ENCODE measurements around the gene ARMH4.

ARMH4 gene

DNA sequence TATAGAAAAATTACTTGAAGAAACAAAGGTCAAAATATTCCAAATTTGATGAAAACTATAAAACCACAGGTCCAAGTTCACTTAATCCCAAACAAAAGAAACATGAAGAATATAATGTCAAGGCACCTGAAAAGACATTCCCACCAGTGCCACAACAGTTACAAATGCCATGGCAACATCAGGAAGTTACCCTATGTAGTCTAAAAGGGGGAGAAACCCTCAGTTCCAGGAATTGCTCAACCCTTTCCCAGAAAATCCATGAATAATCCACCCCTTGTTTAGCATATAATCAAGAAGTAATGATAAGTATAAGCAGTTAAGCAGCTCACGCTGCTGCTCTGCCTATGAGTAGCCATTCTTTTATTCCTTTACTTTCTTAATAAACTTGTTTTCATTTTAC lies 44.2 kb upstream of the ARMH4 start:
- DNase-seq (ENCODE audit: low read depth): no peak
- TF ChIP-seq, protein P1, sequence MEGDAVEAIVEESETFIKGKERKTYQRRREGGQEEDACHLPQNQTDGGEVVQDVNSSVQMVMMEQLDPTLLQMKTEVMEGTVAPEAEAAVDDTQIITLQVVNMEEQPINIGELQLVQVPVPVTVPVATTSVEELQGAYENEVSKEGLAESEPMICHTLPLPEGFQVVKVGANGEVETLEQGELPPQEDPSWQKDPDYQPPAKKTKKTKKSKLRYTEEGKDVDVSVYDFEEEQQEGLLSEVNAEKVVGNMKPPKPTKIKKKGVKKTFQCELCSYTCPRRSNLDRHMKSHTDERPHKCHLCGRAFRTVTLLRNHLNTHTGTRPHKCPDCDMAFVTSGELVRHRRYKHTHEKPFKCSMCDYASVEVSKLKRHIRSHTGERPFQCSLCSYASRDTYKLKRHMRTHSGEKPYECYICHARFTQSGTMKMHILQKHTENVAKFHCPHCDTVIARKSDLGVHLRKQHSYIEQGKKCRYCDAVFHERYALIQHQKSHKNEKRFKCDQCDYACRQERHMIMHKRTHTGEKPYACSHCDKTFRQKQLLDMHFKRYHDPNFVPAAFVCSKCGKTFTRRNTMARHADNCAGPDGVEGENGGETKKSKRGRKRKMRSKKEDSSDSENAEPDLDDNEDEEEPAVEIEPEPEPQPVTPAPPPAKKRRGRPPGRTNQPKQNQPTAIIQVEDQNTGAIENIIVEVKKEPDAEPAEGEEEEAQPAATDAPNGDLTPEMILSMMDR (conservative IDR thresholded peaks at IDR 0.05; ENCODE audit: control insufficient read depth, insufficient read depth, low read depth, low read length): no peak
- H3K4me3 ChIP-seq (ENCODE audit: control insufficient read depth, low read depth, low read length): no peak overlapping the region

DNA sequence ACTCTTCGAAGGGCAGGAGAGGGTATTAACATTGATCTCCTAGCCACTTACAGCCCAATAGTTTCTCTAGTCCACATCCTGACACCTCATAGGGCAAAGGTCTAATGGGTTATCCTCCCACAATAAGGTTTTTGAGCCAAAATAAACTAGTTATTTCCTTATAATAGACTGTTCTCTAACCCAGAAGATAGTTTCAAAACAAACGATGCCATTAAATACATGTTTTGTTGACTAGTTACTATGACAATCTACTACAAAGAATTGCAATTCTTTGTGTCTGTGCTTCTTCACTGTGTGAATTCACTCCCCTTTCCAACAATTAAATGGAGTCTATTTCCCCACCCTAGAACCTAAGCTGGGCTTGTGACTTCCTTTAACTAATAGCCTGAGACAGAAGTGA lies 41.5 kb upstream of the ARMH4 start:
- no peak overlapping the region for H3K4me3 ChIP-seq (ENCODE audit: control insufficient read depth, low read depth, low read length)
- peak; percentile 31 for DNase-seq (ENCODE audit: low read depth)

DNA sequence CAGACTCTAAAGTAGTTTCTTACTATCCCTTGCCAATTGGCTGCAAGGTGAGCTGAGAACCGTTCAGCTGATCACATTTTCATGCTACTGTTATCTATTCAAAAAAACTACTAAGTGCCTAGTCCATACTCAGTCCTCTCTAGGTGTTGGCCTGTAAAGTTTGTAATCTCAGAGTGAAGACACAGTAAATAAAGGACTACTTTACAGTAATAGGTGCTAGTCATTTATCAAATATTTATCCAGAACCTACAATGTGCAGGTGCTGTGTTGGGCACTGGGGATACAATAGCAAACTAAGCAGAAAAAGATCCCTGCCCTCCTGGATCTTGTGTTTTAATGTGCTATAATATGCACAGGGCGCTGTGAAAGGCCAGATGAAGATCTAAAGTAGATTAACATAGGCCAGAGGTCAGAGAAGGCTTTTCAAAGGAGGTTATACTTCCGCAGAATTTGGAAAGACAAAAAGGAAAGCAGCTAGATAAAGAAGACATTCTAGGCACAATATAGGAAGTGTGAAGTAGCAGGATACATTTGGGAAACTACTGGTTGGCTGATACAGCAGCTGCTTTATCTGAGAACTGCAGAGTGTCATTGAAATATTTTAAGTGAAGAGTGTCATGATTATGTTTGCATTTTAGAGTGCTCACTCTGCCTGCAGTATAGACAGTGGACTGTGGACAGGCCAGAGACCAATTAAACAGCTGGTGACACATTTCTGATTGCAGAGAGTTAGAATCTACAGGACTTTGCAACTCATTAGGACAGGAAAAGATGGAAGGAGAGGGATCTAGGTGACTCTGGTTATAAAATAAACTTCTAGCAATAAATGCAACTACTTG lies 40.0 kb upstream of the ARMH4 start:
- H3K4me3 ChIP-seq (ENCODE audit: control insufficient read depth, low read depth, low read length): no peak overlapping the region
- DNase-seq (ENCODE audit: low read depth): no peak
- TF ChIP-seq, protein P1 (conservative IDR thresholded peaks at IDR 0.05; ENCODE audit: control insufficient read depth, insufficient read depth, low read depth, low read length): no peak

More for the DNA sequence above, 41.5 kb upstream of the ARMH4 start:
- TF ChIP-seq, protein P1 (conservative IDR thresholded peaks at IDR 0.05; ENCODE audit: control insufficient read depth, insufficient read depth, low read depth, low read length): no peak

DNA sequence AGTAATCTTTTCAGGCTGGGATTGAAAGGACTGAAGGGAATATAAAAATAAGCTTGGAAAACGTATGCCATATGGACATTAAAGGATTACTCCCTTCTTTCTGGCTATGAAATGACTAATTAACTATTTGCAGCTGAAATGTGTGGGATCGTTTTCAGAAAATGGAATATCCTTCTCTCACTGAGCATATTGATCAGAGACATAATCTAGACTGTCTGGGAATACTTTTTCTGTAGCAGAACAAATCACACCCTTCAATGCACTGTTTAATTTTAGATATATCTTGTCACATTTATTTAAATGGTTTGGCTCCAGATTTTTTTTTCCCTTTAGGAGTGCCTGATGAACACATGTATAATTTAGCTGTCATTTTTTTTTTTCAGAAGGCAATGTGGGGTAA lies 37.2 kb upstream of the ARMH4 start:
- TF ChIP-seq, protein P1 (conservative IDR thresholded peaks at IDR 0.05; ENCODE audit: control insufficient read depth, insufficient read depth, low read depth, low read length): no peak
- no peak overlapping the region for H3K4me3 ChIP-seq (ENCODE audit: control insufficient read depth, low read depth, low read length)
- DNase-seq (ENCODE audit: low read depth): no peak

DNA sequence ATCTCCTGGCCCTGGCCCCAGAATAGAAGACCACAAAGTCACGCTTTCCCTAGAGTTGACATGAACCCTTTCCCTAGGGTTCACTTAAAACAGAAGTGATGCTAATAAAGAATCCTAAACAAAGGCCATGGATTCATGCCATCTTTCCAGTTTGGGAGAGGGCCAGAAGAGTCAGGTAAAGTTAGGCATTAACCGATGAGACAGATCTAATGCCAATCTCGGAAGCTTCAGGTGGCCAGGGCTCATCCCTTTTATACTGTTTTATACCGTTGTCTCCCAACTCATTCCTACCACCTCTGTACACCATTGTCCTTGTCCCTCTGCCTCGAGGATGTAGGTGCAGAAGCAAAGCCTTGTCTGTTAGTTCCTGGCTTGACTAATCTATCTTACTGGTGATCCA lies 25.1 kb upstream of the ARMH4 start:
- no peak for DNase-seq (ENCODE audit: low read depth)
- no peak overlapping the region for H3K4me3 ChIP-seq (ENCODE audit: control insufficient read depth, low read depth, low read length)
- TF ChIP-seq, protein P1 (conservative IDR thresholded peaks at IDR 0.05; ENCODE audit: control insufficient read depth, insufficient read depth, low read depth, low read length): no peak

DNA sequence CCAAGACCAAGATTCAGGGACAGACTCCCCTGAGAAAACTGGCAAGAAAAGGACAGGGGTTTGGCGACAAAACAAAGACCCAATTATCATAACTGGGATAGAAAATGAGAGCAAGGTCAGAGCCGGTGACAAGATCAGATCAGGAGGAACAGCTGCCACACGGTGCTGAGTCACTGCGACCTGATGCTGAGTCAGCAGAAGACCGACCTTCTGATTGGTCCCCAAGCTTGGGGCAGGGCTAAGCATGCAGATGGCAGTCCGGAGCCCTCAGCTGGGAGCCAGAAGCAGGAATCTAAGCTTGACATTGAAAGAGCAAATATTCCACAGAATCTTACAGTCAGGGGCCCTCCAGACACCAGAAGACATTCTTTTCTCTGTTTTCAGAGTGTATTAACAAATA lies 19.1 kb upstream of the ARMH4 start:
- DNase-seq (ENCODE audit: low read depth): peak; percentile 90
- no peak overlapping the region for H3K4me3 ChIP-seq (ENCODE audit: control insufficient read depth, low read depth, low read length)
- TF ChIP-seq, protein P1 (conservative IDR thresholded peaks at IDR 0.05; ENCODE audit: control insufficient read depth, insufficient read depth, low read depth, low read length): no peak
